HG02943 (cell line): Measurements from ENCODE around the gene TCF7L1.
"Not testable (repeated sequence)": the region's sequence is repeated elsewhere in the genome, so short reads cannot be mapped to it uniquely, and the experiment has no call there.

ENCODE experiments used
- ATAC-seq: cut with Tn5 transposase; IDR thresholded peaks from one replicate; pipeline ENCODE4 v1.9.1; 2021; ENCODE audit warnings: mild to moderate bottlenecking, low read depth, moderate library complexity; ENCODE audit not compliant: unreplicated experiment

The TCF7L1 gene

DNA sequence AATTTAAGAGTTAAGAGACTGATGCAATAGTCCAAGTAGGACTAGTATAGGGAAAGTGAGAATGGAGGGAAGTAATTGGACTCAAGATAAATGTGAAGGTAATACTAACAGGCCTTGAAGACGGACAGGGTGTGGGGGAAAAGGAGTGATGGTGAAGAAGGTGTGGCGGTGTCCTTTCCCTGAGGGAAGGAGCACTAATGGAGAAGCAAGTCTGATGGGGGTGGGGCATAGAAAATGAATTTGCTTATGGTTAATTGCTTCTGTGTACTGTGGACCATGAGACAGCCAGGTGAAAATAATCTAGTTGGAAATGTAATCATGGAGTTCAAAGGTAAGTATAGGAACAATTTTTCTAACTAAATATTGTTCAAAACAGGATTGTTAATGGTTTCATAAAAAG lies 201.7 kb downstream of the TCF7L1 start:
- no peak for ATAC-seq

DNA sequence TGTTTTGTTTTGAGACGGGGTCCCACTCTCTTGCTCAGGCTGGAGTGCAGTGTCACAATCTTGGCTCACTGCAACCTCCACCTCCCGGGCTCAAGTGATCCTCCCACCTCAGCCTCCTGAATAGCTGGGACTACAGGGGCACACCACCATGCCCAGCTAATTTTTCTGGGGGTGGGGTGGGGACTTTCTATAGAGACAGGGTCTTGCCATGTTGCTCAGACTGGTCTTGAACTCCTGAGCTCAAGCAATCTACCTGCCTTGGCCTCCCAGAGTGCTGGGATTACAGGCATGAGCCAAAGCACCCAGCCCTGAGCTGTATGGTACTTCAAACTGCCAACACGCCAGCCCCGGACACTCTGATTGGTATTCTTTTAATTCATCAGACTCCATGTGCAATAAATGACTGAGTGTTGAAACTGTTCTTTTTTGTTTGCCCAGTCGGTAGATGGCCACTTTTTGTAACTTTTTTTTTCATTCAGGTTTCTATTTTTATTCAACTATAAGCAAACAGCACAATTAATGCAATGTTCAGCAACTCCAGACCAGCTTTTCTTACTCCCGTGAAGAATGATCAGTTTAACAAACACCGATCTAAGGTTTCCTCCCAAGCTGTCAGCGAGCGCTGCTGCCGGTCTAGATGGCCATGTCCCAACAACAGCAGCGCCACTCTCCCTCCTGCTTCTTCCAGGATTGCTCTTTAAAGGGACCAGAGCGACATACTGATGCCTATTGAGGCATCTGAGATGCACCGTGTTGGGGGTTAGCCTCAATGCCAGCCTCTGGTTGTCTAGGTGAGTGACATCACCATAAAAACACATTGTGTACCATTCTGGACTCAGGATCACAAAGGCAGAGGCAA lies 207.1 kb downstream of the TCF7L1 start:
- ATAC-seq = no peak

DNA sequence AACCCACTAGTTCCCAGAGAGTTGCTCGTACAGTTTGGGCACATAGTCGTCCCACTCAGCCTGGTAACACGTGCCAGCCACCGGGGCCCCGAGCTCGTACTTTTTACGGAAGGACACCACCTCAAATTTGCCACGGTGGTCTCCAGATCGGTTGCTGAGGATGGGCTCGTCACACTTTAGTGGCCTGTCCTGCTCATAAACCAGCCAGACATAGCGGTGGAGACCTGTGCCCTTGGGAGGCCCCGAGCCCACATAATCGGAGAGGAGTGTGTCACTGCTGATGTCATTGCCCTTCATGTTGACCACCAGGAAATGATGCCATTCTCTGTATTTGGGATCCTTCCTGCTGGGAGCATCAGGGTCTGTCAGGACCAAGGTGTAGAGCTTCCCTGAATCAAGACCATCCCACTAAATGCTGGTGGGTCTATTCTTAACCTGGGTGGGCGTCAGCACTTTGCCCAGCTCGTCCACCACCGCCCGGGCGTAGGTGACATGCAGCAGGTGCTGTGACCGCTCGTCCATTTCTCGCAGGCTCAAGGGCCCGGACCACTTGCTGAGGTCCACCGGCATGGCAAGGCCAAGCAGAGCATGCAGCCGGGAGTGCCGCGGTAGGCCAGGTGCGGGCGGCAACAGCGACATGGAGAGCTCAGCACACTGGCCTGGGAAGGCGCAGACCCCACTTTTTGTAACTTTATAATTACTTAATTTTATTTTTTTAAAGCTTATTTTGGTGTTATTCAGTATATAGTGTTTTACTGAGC lies 208.3 kb downstream of the TCF7L1 start:
- no peak for ATAC-seq

DNA sequence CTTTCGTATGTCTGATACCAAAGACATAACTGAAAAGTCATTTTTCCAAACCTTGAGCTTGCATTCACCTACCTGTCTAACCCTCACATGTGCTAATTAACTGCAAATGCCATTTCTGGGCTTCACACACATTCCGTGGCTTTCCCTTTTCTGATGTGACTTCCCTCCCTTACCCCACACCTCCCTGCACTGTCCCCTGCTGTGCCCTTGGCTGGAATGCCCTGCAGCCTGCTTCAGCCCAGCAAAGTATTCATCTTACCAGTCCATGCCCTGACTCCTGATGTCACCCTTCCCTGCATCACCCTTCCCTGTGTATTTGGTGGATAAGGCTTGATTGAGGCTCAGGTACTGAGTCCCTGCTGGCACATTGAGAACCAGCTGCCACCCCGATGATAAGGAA lies 209.0 kb downstream of the TCF7L1 start:
- ATAC-seq = no peak

DNA sequence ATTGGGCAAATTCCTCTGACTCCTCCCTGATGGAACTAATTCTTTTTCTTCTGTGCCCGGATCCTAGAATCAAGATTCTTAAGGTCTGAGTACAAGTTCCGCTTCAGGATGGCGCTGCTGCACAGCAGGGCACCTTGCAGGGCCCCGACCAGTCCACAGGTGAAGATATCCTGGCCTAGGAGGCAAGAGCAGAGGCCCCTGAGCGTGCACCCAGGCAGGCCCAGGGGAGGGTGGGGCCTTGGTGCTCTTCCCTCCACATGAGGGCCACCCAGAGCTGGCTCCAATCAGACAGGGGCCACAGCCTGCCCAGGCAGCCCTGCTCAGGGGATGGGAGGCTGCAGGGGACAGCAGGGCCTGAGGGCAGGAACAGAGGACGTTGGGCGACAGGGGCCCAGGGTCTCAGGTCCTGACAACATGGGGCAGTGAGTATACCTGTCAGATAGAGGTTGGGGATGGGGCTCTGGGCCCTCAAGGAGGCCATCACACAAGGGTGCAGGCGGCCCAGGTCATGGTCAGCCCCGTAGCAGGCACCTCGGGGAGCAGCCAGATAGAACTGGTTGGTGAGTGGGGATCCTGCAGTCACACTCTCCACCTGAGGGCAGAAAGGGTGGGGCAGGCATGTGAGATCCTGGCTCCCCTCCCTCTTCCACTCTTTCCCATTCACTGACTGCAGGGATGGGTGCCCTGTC lies 210.2 kb downstream of the TCF7L1 start:
- not testable (repeated sequence) for ATAC-seq

DNA sequence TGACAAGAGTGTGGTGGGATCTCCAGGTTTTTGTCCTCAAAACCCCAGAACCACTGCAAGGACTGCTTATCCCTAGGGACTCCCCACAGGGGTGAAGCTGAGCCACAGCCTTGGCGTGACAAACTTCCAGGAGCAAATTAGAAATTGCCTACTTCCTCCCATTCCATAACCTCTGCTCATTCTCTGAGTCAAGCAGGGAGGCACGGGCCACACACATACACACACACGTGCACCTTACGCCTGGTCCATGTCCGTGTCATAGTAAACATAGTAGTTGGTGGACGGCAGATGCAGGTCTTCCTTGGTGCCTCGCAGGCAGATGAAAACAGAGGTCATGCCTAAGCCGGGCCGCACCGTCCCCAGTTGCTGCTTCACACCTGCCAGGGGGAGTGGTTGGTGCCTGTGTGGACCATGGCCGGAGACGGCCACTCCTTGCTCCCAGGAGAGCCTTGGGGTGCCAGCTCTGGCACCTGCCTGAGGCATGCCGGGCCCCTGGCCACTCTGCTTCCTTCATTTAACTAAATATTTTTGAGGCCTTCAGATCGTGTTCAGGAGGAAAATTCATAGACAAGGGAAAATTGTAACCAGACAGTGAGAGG lies 211.3 kb downstream of the TCF7L1 start:
- ATAC-seq = no peak

DNA sequence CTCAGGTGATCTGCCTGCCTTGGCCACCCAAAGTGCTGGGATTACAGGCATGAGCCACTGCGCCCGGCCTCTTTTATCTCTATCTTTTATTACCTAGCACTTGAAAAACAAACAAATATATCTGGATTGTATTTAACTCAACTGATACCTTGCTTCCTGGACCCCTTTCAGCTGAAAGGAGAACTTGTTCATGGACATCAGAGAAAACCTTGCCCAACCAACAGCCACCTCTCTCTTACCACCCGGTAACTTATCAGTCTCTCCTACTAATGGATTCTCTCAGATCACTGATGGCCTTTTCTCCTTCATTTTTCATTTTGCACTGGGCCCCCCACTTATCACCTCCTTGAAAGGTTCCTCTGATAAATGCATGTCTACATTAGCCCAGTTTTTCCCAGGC lies 214.4 kb downstream of the TCF7L1 start:
- no peak for ATAC-seq

DNA sequence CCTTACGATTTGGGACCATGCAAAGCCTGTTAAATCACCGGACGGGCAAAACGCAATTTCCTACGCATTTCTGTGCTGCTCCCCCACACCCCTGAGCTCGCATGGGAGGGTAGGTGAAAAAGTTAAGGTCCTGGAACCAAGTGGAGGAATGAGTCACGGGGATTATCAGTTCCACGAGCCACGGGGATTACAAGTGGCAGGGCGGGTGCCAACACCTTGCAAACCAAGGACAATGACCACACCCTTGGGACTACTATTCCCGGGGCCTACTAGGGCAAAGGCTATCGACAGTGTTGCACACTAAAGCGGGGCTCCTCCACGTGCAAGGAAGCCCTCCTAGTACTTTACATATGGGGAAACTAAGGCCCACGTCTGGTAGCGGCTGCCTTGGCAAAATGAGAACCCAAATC lies 220.7 kb downstream of the TCF7L1 start:
- peak; percentile 6 for ATAC-seq

DNA sequence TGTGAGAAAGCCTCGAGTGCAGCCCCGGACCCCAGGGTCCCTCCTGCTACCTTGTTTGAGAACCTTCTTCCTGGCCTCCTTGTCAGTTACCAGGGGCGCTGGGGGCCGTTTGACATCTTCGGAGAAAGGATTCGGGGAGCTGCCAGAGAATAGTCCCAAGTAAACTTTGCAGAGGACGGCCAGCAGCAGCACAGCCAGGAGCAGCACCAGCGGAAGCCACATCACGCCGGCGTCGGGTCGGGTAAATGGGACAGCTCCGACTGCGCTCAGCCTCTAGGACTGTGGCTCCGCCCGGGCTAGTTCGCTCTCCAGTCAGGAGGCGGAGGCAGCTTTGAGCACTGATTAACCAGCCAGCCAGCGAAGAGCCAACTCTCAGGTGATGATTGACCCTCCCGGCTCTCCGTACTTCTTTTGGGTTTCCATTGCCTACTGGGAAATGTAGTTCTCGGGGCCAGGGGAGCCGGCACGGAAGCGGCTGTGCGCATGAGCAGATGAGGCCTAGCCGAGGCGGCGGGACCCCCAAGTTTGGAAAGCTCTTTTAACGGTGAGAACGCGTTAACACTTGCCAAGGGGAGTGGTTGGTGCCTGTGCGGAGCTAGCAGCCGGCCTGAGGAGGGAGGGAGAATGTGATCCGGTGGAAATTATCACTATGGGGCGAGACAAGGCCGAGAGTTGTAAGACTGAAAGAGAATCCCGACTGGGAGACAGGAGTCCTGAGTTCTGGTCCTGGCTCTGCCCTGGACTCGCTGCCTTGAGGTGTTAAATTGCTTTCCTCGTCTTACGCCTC lies 221.3 kb downstream of the TCF7L1 start, which contains the start of the genes ELMOD3 and RETSAT:
ELMOD3 (plus strand) TSS at position 484 of the 787 bp plus-strand sequence. CDS start 2,430 bp downstream, outside the sequence.
RETSAT (minus strand) TSS at position 243 of the 787 bp plus-strand sequence; CDS start at position 222, 21 bp downstream.
- peak; percentile 94 for ATAC-seq

DNA sequence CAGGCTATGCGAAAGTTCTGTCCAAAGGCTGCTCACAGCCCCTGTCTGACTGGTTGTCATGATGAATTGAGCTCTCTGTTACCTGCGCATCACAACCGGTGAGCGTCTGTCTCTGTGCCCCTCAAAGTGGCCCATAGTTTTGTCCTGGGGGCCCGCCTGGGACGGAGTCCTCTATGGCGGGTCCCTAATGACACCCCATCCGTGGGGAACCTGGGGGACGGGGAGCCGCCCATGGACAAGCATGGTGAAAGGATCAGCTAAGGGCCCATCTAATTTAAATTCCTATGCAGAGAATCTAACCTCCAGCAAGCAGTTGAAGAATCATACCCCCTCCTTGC lies 221.8 kb downstream of the TCF7L1 start:
- no peak for ATAC-seq

DNA sequence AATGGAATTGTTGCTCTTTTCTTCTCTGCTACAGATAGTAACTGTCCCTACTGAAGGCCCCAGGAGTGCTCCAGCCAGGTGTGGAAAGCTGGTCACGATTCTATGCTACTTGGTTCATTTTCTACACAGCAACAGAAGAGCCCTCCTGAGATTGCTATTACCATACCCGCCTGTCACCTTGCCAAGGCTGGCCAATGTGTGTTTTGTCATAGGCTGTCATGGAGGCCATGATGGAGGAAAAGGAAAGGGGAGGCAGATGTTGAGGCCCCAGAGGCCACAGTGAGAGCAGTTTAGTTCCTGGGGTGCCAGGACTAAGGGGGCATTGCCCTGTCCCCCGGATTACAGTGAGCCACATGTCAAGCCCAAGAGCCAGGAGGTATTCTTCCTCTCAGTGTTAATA lies 222.3 kb downstream of the TCF7L1 start:
- ATAC-seq = no peak

DNA sequence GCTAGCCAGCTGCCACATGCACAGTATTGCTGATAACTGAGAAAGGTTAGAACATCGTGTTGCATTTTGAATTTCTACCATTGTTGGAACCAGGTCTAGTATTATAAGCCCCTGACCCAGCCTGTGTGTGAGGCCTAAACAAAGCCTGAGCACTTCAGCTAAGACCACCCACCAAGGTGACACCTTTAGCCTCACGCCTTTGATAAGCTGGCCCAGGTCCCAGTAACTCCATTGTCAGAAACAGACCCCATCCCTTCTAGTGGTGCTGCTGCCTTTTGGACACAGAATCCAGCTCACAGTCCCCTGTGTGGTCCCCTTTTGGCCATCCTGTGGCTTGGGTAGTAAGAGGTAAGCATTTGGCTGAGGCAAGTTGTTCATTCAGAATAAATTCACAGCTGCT lies 223.0 kb downstream of the TCF7L1 start:
- no peak for ATAC-seq

DNA sequence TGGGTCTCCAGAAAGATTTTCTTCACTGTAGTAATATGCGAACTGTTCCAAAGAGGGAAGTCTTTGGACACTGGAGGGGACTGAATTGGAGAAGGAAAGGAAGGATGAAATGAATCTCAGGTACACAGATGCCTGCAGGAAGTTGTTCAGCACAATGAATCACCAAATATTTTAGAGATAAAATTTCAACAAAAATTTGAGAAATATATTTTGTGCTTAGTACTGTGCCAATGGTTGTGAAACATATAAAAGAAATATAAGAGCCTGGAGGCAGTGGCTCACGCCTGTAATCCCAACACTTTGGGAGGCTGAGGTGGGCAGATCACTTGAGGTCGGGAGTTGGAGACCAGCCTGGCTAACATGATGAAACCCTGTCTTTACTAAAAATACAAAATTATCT lies 224.5 kb downstream of the TCF7L1 start:
- no peak for ATAC-seq
